HG03558 (cell line): ENCODE results near the gene GNB1L.
"Not testable (repeated sequence)": the region's sequence is repeated elsewhere in the genome, so short reads cannot be mapped to it uniquely, and the experiment has no call there.

Experiments
- ATAC-seq: cut with Tn5 transposase; IDR thresholded peaks from one replicate; pipeline ENCODE4 v1.9.1; 2021; ENCODE audit warnings: moderate number of reproducible peaks; ENCODE audit not compliant: unreplicated experiment; ENCODE audit errors: extremely low read depth

The GNB1L gene

DNA sequence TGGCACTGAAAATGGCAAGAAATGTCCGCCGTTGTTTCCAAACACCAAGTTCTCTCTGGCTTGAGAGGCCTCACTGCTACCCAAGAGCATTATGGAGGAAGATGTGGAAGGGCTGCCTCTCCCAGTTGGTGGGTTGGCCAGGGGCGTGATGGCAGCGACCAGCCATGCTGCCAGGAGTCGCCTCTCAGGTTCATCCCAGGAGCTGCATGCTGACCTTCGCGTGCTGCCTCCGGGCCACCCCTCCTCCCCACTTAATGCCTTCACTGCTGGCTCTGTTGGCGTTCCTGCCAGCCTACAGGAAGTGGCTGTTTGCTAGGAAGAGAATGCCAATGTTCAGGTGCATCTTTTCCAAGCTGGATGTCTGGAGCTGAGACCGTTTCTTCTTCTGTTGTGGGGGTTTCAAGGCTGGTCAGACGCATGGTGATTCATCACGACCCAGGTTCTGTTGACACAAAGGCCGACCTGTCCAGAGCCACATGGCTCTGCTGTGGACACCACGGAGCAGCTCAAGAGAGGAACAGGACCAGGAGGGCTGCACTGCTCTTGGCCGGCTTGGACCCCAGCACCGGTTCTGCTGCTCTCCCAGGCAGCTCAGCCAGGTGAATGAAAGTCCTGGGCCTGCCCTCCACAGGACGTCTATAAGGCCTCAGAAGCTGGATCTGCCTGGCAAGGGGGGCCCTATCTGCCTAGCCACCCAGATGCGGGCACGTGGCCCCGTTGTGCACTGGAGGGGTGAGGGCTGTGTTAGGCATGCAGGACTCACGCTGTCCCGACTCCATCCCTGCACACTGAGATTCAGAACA, 69.0 kb downstream of the GNB1L start:
- no peak for ATAC-seq

DNA sequence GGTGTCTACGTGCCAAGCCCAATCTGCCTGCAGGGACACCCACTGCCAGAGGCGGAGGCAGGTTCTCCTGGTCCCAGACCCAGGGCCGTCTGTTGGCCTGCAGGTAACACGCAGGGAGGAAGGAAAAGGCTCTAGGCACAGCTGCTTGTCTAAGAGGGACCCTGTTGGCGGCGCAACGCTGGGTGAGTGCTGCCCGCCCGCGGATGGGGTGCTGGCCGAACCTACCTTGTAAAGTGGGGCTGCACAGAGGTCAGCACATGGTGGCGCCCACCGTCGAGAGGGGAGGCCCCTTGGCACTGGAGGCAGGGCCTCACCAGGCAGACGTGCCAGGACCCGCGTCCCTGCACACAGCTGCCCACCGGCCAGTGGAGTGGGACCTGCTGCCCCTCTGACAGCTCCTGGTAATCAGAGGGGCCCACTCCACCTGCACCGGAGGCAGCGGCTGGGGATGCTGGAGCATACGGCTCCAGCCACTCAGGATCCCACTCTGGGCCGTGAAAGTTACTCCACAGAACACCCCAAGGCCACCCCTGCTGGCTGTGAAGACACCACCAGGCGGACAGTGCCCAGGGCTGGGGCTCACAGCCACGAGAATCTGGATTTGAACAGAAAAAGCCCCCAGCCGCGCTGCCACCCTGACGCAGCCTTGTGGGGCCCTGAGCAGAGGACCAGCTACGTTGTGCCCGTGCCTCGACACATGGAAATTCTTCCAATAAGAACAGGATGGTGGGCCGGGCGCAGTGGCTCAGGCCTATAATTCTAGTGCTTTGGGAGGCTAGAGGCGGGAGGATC, 70.1 kb downstream of the GNB1L start:
- no peak for ATAC-seq

DNA sequence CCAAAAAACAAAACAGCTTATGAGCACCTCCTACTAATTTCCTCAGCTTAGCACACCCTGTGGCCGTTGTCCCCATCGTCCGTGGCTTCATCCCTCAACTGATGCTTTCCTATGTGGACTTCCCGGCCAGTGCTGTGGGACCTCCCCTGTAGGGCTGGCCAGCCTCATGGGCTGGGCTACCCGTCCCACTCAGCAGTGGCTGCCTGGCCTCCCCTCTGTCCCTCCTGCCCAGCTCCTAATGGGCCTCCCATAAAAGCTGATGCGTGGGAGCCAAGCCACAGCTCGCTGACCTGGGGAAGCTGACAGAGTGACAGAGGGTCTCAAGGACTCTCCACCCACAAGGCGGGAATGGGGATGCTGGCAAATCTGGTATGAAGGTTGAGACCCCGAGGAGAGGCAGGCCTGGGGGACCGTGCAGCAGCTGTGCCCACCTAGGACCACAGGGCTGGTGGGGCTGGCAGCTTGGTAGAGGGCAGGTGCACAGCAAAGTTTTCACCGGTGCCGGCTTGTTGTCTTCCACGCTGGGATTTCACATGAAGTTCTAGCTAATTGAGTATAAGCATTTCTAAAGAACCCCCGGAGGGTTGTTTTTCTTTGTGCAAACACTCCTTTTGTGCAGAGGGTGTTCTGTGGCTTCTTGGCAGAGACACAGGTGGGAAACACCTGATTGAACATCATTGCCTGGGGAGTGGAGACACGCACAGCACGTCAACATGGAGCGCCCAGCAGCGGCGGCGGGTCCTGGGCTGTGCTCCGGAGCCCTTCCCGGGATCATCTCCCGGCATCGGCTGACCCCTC, 70.9 kb downstream of the GNB1L start:
- ATAC-seq: no peak

DNA sequence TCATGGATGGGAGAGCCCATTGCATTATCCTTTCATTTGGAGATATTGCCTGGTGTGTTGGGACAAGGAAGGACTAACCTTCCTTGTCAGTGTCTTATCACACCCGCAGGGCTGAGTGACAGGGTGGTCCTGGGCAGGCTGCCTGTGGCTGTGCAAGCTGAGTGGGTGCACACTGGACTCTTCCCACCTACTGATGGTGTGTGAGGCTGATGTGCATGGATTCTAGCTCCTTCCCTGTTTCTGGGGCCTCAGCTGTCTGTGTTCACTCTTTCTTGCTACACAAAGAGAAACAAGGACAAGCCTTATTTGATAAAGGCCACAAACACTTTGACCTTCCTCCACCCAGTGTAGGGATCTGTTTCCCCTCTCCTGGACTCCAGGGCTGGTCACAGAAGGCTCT, 72.1 kb downstream of the GNB1L start:
- ATAC-seq: no peak

DNA sequence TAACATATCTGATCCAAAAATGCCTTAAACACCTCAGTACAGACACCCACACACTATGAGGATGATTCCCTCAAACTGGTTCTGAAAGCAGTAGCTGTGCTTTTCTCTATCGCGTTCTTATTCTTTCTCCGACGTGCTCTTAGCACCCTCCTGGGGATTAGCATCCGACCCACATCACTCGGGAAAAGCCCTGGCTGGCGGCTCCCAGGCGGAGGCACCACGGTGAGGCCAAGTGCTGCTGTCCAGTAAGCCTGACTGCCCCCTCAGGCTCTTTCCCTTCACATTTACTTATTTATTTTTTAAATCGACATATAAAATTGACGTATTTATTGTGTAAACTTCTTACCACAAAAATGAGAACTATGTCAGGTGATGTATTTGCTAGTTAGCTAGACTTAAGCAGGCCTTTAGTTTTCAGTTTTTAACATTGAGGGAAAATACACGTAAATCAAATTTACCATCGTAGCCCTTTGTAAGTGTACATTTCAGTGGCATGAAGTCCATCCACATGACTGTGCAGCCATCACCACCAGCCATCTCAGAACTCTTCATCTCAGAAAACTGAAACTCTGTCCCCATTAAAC, 74.9 kb downstream of the GNB1L start:
- ATAC-seq: no peak

DNA sequence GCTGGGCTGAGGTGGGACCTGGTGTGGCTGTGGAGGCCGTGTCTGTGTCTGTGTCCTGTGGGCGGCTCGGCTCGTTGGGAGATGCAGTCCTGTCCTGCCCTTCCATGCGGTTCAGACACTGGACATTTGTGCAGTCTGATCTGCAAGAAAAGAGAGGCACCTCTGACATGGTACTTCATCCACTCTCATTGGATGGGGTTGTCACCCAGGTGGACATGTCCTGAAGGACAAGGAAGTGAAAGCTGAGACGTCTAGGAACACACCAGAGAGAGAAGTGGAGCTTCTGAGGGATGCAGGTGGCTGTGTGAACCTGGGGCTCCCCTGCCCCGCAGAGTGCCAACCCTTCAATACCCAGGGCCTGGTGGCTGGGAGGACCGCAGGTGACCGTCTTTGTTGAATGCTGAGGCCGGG, 75.7 kb downstream of the GNB1L start:
- ATAC-seq: no peak

DNA sequence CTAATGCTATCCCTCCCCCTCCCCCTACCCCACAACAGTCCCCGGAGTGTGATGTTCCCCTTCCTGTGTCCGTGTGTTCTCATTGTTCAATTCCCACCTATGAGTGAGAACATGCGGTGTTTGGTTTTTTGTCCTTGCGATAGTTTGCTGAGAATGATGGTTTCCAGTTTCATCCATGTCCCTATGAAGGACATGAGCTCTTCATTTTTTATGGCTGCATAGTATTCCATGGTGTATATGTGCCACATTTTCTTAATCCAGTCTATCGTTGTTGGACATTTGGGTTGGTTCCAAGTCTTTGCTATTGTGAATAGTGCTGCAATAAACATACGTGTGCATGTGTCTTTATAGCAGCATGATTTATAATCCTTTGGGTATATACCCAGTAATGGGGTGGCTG, 77.5 kb downstream of the GNB1L start:
- ATAC-seq: not testable (repeated sequence)

DNA sequence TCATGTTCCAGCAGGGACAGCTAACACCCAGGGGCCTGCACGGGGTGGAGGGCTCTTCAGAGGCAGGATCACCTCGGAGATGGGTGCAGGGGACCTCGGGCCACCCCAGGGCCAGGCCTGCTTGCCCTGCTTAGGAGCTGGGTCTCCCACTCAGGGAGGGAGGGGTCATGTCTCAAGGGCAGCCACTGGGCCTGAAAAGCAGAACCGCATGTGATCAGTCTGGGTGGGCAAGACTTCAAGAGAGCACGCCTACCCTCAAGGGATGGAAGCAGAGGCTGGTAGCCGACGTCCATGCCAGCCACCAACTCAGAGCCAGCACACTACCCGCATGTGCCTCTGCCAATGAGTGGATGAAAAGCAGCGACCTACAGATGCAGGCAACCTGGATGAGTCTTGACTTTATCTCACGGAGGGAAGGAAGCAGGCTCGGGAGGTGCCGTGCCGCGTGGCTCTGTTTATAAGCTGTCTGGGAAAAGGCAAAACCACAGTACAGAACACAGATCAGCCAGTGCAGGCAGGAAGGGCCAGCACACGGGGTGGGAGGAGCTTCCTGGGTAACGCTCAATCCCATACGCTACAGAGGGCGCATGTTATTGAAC, 78.1 kb downstream of the GNB1L start:
- no peak for ATAC-seq

DNA sequence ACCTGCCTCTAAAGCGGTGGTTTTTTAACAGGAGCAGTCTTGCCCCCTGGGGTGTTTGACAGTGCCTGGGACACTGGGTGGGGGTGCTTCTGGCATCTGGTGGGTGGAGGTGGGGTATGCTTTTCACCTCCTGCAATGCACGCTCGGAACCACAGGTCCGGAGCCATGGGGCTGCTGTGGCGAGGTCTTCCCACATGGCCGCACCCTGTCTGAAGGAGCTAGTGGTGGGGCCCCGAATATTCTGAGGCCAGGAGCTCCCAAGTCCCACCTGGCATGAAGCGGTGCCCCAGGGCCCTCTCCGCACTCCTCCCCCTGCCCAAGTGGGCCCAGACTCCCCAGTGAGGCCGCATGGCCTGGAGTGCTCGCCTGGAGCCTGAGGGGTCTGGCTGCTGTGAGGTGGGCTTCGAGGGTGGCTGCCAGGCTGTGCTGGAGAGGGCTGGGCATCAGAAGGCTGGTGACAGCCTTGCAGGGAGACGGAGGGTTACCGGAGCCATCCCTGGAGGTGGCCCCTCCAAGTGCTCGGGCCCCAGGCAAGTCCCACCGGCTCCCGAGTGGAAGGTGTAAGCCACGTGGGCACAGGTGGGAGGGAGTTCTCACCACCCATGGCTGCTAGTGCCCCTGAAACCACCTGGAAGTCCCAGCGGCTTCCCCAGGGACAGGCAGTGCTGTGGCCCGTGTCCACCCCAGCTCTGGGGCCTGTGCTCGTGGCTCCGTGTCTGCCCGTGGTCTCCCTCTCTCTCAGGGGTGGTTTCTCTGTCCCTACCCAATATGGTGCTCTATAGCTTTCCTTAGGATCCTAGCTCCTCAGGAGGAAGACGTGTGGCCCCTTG, 79.0 kb downstream of the GNB1L start:
- ATAC-seq: no peak

DNA sequence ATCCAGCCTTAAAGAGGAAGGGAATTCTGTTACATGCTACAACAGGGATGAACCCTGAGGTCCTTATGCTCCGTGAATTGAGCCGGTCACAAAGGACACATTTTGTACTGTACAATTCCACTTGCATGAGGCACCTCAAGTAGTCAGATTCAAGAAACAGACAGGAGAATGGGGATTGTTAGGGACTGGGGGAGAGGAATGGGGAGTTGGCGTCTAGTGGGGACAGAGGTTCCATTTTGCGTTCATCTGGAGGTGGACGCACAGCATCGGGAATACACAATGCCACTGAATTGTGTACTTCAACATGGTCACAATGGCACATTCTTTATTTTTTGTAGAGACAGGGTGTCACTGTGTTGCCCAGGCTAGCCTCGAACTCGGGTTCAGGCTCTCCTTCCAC, 80.0 kb downstream of the GNB1L start:
- ATAC-seq: no peak

DNA sequence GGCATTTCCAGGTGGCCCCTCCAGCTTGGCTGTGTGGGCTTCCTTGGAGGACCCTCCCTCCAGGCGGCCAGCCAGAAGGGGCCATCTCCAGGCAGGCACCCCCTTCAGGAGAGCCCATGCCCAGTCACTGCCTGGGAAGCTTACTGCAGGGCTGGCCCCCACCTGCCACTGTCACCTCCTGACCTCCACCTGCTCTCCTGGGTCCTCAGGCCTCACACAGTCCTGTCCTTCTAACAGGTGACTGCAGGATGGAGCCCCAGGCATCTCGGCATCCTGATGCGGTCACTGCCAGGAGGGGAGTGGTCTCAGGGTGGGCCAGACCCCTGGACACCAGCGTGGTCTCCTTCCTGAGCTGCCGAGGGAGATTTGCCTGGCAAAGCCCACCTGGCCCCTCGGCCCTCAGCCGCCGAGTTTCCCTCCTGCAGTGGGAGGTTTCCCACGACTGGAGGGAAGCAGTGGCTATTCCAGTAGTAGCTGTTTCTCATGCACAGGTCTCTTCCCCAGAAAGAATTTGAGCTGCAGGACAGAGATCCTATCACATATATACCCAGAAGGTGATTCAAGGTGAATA, 81.1 kb downstream of the GNB1L start:
- no peak for ATAC-seq

DNA sequence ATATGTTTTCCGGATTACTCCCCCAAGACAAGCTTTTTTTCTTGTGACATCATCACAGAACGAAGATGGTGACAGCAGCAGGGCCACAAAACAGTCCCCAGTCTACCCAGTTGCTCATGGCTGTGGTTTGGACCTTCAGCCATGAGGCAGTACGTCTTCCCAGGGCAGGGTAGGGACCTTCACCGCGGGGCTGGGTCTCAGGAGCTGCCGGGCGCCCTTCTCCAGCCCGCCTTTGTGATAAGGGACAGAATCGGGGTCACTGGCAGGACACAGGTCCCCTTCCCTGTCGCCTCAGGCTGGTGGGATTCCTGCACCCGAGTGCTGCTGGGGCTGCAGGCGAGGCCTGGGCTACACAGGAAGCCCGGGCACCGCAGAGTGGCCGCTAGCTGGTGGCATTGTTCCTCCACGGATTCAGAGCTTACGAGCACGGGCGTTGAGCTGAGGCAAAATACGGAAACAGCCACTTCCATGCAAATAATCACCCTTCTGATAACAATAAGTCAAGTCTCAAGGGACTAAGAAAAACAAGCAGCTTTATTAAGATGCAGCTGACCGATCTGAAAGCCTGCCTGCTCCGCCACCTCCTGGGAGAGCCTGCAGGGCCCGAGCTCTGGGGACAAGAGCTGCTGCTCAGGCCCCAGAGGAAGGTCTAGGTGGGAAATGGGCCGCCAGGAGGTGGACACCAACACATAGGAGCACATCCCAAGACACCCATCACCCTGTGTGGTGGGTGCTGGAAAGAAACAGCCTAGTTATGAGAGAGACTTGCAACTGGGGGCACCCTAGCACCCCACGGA, 81.8 kb downstream of the GNB1L start:
- no peak for ATAC-seq

DNA sequence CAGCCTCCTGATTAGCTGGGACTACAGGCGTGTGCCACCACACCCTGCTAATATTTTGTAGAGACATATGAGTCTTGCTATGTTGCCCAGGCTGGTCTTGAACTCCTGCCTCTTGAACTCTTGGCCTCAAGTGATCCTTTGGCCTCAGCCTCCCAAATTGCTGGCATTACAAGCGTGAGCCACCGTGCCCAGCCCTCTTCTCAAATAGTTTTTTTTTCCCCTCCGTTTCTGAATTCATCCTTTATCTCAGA, 82.3 kb downstream of the GNB1L start:
- no peak for ATAC-seq

DNA sequence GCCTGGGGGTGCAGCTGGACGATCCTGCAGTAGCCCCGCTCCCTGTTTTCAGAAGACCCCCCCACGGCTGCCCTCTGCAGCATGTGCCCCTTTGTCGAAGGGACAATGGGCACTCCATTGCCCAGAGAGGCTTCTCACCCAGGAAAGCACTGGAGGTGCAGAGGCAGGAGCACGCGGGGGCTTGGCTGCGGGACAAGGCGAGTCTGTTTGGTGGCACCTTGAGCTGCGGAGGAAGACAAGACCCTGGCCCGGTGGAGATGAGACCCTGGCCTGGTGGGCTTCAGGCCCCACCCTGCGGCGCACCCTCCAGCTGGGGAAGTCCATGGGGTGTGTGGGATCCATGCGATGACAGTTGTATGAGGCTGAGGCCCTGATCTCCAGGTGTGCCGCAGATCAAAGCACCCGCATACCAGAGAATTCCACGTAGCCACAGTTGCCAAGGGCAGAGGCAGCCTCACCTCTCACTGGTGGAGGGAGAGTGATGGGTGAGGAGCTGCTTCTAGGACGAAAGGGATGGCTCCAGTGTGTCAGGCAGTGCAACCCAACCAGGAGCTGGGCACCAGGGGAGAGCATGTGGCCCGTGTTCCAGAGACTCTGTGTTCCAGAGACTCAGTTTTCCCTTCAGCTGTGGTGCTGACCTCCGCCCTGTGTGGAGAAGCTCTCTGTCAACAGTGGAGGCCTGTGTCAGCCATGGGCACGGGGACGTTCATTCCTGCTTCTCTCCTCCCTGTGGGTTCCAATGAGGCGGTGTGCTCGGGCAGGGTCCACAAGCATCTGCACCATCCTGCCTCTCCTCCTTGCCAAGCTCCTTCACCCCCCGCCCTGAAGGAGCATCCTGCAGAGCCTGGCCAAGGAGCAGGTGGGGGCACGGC, 84.1 kb downstream of the GNB1L start:
- ATAC-seq: no peak

DNA sequence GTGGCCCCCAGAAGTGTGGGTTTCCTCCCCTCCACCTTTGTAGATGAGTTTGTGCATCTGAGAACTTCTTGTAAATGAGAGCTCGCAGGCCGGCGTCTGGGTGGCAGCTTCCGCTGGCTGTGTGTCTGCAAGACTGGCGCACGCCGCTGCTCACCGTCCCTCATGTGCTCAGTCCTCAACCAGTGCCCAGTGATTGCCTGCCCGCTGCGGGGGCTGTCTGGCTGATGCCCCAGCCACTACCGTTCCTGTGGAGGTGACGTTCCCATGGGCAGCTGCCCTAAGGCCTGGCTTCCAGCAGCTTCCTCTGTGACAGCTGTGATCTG, 85.3 kb downstream of the GNB1L start:
- no peak for ATAC-seq

DNA sequence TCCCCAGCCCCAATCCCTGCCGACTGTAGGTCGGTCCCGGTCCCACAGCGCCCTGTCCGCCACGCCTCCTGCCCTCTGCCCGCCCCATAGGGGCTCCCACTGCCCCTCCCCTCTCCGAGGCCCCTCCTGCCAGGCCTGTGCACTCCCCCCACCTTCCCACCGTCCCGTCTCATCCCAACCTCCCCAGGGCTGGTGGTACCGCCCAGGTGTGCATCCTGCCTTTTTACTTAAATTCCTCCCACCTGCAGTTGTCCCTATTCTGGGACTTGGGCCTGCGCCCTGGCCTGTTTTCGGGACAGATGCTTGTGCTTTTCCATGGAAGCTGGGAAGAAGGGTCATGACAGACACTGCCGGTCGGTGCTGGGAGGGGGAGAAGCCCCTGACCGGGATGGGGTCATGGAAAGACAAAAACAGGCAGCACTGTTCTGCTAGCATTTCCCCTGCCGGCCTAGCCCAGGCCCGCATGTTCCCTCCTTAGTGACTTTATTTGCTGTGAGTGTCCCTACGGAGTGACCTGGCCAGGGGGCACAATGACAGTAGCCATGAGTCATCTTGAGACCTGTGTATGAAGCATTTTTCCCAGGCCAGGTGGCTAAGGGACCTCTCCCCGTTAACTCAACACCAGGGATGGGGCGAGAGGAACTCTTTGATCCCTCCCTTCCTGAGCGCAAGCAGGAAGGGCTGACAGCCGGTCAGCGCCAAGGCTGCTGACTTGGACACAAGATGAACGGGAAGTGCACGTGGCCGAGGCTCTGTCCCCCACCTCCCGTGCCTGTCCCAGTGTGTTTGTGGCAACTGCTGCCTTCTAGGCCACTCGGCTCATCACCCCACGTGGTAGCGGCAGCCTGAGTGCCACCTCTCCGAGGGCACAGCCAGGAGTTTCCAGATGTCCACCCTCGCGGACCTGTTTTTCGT, 87.0 kb downstream of the GNB1L start:
- ATAC-seq: no peak
